BJ (cell line): ENCODE results near the gene RSF1. TPM values are rescaled to one million over a fixed set of nuclear protein-coding genes. Genes with fewer than 3 reads are reported as not detected.

Source experiments
- CTCF ChIA-PET: fragments of 350-600 bp; formaldehyde crosslinking; extraction: SDS; loops from one replicate; lab custom pipeline; 2021; ENCODE audit warnings: antibody characterized with exemption, inconsistent platforms; lab: Yijun Ruan, JAX
- POLR2A ChIA-PET: fragments of 300-600 bp; sonication (Branson Sonifier 250); formaldehyde crosslinking; extraction: SDS; loops from one replicate; lab custom pipeline; 2021; ENCODE audit warnings: antibody characterized with exemption; lab: Charles Lee
- DNase-seq: peaks from one replicate; pipeline ENCODE4 v3.0.0-alpha.2; 2011; ENCODE audit warnings: low read depth
- H3K27me3 ChIP-seq: 2 replicates; pipeline ENCODE4 v1.6.0; 2011; ENCODE audit warnings: low read length; ENCODE audit not compliant: control insufficient read depth, insufficient read depth
- H3K36me3 ChIP-seq: 2 replicates; pipeline ENCODE4 v1.5.1; 2011; ENCODE audit warnings: low read length; ENCODE audit not compliant: control insufficient read depth, insufficient read depth
- H3K4me3 ChIP-seq: 2 replicates; pipeline ENCODE4 v1.5.1; 2011; ENCODE audit warnings: low read depth, mild to moderate bottlenecking, control low read depth, low read length
- polyA plus RNA-seq: library from polyadenylated mRNA; depleted of rRNA; stranded (reverse); fragments of >200 nt; gene quantifications from 2 replicates; pipeline ENCODE4 v1.2.3, GENCODE V29; 2011
- TF ChIP-seq, protein P1 (sequence below): IDR thresholded peaks from 2 replicates; pipeline ENCODE4 v1.5.1; 2011; ENCODE audit warnings: low read depth, mild to moderate bottlenecking, control low read depth, inconsistent platforms, low read length, moderate library complexity; ENCODE audit not compliant: insufficient read depth

RSF1 gene
- polyA plus RNA-seq, 1 experiment = 6.0 TPM

DNA sequence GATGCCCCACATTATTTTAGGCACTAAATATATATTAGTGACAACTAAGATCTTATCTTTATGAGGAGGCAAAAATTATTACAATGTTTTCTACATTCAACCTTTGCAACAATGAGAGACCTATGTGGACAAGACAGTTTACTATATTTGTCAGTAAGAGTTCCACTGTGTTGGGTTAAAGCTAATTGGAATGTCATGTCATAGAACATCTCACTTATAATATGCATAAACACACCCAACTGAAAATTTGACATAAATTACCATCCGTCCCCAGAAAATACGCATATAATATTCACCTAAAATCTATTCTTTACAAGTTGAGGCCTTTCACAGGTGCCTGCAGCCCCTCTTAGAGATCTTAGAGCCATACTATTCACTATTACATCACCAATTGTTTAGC, 84.0 kb downstream of the RSF1 start:
- Histone ChIP-seq H3K27me3 (no peaks in the 10 kb centered on the region), H3K4me3 (no peak overlapping the region), H3K36me3 (peaks cover 8% of the 10 kb centered on the region)
- ChIA-PET CTCF (no interaction called here), POLR2A (no interaction called here)
- DNase-seq = no peak
- TF ChIP-seq, protein P1, sequence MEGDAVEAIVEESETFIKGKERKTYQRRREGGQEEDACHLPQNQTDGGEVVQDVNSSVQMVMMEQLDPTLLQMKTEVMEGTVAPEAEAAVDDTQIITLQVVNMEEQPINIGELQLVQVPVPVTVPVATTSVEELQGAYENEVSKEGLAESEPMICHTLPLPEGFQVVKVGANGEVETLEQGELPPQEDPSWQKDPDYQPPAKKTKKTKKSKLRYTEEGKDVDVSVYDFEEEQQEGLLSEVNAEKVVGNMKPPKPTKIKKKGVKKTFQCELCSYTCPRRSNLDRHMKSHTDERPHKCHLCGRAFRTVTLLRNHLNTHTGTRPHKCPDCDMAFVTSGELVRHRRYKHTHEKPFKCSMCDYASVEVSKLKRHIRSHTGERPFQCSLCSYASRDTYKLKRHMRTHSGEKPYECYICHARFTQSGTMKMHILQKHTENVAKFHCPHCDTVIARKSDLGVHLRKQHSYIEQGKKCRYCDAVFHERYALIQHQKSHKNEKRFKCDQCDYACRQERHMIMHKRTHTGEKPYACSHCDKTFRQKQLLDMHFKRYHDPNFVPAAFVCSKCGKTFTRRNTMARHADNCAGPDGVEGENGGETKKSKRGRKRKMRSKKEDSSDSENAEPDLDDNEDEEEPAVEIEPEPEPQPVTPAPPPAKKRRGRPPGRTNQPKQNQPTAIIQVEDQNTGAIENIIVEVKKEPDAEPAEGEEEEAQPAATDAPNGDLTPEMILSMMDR = no peak

DNA sequence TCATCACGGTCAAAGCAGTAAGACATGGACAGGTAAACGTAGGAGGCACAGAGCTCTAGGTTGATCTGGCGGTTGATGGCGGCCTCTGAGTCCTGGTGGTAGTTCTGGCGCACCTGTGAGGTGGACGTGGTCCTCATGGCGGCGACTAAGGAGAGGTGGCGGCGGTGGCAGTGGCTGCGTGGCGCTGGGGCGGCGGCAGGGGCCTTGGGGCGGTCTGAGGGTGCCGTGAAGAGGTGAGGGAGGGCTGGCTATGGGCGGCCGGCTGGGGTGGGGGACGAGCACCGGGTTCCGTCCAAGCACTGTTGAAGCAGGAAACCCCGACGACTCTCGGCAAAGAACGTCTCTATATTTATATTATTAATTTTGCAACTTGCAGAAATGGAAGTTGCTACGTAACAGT, 85.6 kb downstream of the RSF1 start:
- H3K36me3 ChIP-seq = peaks cover 8% of the 10 kb centered on the region
- H3K4me3 ChIP-seq = no peak overlapping the region
- no peaks in the 10 kb centered on the region for H3K27me3 ChIP-seq
- DNase-seq = no peak
- ChIA-PET CTCF (no interaction called here), POLR2A (no interaction called here)
- TF ChIP-seq, protein P1 = no peak

DNA sequence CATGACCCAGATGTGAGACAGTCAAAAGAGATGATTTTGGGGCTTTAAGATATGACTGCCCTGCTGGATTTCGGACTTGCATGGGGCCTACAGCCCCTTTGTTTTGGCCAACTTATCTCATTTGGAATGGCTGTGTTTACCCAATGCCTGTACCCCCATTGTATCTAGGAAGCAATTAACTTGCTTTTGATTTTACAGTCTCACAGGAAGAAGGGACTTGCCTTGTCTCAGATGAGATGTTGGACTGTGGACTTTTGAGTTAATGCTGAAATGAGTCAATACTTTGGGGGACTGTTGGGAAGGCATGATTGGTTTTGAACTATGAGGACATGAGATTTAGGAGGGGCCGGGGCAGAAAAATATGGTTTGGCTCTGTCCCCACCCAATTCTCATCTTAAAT, 88.4 kb downstream of the RSF1 start:
- CTCF ChIA-PET = no interaction called here
- POLR2A ChIA-PET = no interaction called here

DNA sequence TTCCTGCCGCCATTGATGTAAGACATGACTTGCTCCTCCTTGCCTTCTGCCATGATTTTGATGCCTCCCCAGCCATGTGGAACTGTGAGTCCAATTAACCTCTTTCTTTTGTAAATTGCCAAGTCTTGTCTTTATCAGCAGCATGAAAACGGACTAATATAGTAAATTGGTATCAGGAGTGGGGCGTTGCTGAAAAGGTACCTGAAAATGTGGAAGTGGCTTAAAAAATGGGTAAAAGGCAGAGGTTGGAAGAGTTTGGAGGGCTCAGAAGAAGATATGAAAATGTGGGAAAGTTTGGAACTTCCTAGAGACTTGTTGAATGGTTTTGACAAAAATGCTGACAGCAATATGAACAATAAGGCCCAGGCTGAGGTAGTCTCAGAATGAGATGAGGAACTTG, 89.7 kb downstream of the RSF1 start:
- CTCF ChIA-PET = no interaction called here

More for the DNA sequence above, 88.4 kb downstream of the RSF1 start:
- Histone ChIP-seq H3K27me3 (no peaks in the 10 kb centered on the region), H3K4me3 (no peak overlapping the region), H3K36me3 (peaks cover 7% of the 10 kb centered on the region)
- TF ChIP-seq, protein P1 = no peak
- DNase-seq = no peak

DNA sequence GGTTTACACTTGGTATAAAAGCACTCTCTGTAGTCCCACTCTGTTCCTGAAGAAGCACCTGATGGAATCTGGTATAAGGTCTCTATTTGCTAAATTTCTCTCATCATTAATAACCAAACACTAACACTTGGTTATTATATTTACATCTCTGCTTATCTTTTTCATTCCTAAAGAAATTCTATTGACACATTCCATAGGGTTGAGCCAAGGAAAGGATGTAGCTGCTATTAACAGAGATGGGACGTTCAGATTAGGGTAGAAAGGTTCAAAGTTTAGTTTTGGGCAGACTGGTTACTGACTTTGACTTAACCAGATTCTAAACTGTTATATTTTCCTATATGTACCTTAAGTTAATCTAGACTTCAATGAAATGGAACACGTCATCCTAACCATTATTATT, 91.5 kb downstream of the RSF1 start:
- Histone ChIP-seq H3K27me3 (no peaks in the 10 kb centered on the region), H3K36me3 (peaks cover 4% of the 10 kb centered on the region), H3K4me3 (no peak overlapping the region)
- no peak for DNase-seq
- POLR2A ChIA-PET = no interaction called here
- CTCF ChIA-PET = no interaction called here
- TF ChIP-seq, protein P1 = no peak

More for the DNA sequence above, 89.7 kb downstream of the RSF1 start:
- TF ChIP-seq, protein P1 = no peak
- no peaks in the 10 kb centered on the region for H3K27me3 ChIP-seq
- no peak for DNase-seq
- peaks cover 6% of the 10 kb centered on the region for H3K36me3 ChIP-seq
- H3K4me3 ChIP-seq = no peak overlapping the region
- POLR2A ChIA-PET = no interaction called here
